GM21737 (cell line): ENCODE data around the gene GTF2I.
"Not testable (repeated sequence)": the region's sequence is repeated elsewhere in the genome, so short reads cannot be mapped to it uniquely, and the experiment has no call there.

Experiments
- ATAC-seq: cut with Tn5 transposase; IDR thresholded peaks from one replicate; pipeline ENCODE4 v1.9.1; 2021; ENCODE audit warnings: mild to moderate bottlenecking, moderate library complexity; ENCODE audit not compliant: unreplicated experiment

GTF2I gene

GRCh38 chr7:74773760-74774750 lies 116.5 kb downstream of the GTF2I start, which contains the start of gene NCF1:
TSS of gene NCF1 (plus strand) at chr7:74774011. CDS start at chr7:74774032, 21 bp downstream.
- ATAC-seq: peak; percentile 80

- not testable (repeated sequence) for ATAC-seq
Measured at GRCh38 chr7:74775111-74775510, 117.6 kb downstream of the GTF2I start.

GRCh38 chr7:74779053-74779452 lies 121.5 kb downstream of the GTF2I start:
- not testable (repeated sequence) for ATAC-seq

- not testable (repeated sequence) for ATAC-seq
Measured at GRCh38 chr7:74781746-74782145, 124.2 kb downstream of the GTF2I start.

GRCh38 chr7:74783595-74783994 lies 126.1 kb downstream of the GTF2I start:
- ATAC-seq: not testable (repeated sequence)

GRCh38 chr7:74788369-74789150 lies 131.0 kb downstream of the GTF2I start:
- peak; percentile 86 for ATAC-seq

- ATAC-seq: not testable (repeated sequence)
Measured at GRCh38 chr7:74789200-74789736, 131.8 kb downstream of the GTF2I start.

- ATAC-seq: not testable (repeated sequence)
Measured at GRCh38 chr7:74797848-74798622, 140.5 kb downstream of the GTF2I start.

- ATAC-seq: not testable (repeated sequence)
Measured at GRCh38 chr7:74798644-74799043, 141.1 kb downstream of the GTF2I start.
